Left kidney (tissue), 2 donors: ENCODE data around the gene FOS. TPM values are rescaled to one million over a fixed set of nuclear protein-coding genes. Genes with fewer than 3 reads are reported as not detected.

Source experiments
- DNase-seq: peaks from one replicate; pipeline ENCODE4 v3.0.0-alpha.2; 2013
- polyA plus RNA-seq: library from polyadenylated mRNA; unstranded; fragments of 120-200 nt; gene quantifications from one replicate; pipeline ENCODE4 v1.2.1, GENCODE V29; 2013; ENCODE audit not compliant: insufficient read length

FOS gene
- polyA plus RNA-seq, 1 donor = 477 TPM

- DNase-seq = no peak
Observed at GRCh38 chr14:75247286-75247922, 31.2 kb upstream of the FOS start.

- DNase-seq = no peak
Observed at GRCh38 chr14:75247939-75248338, 30.7 kb upstream of the FOS start.

GRCh38 chr14:75249251-75249957 is 29.2 kb upstream of the FOS start:
- DNase-seq = no peak

GRCh38 chr14:75249958-75250336 is 28.7 kb upstream of the FOS start:
- no peak for DNase-seq

- no peak for DNase-seq
Observed at GRCh38 chr14:75250800-75251199, 27.8 kb upstream of the FOS start.

- no peak for DNase-seq
Observed at GRCh38 chr14:75252254-75252837, 26.3 kb upstream of the FOS start.

GRCh38 chr14:75254381-75254822 is 24.2 kb upstream of the FOS start:
- no peak for DNase-seq

- no peak for DNase-seq
Observed at GRCh38 chr14:75254901-75255584, 23.6 kb upstream of the FOS start.

- DNase-seq = no peak
Observed at GRCh38 chr14:75258079-75258802, 20.4 kb upstream of the FOS start.

GRCh38 chr14:75258803-75259509 is 19.7 kb upstream of the FOS start:
- DNase-seq = peak; percentile 99

- no peak for DNase-seq
Observed at GRCh38 chr14:75259510-75259855, 19.1 kb upstream of the FOS start.

GRCh38 chr14:75260025-75260763 is 18.4 kb upstream of the FOS start:
- DNase-seq = no peak

- DNase-seq = no peak
Observed at GRCh38 chr14:75261820-75262219, 16.8 kb upstream of the FOS start.

- DNase-seq = no peak
Observed at GRCh38 chr14:75262641-75263040, 16.0 kb upstream of the FOS start.

GRCh38 chr14:75264036-75264435 is 14.6 kb upstream of the FOS start:
- no peak for DNase-seq

GRCh38 chr14:75267141-75267721 is 11.4 kb upstream of the FOS start:
- DNase-seq = no peak

- no peak for DNase-seq
Observed at GRCh38 chr14:75268633-75269550, 9.7 kb upstream of the FOS start.

- DNase-seq = no peak
Observed at GRCh38 chr14:75271514-75271913, 7.1 kb upstream of the FOS start.

GRCh38 chr14:75273272-75274049 is 5.2 kb upstream of the FOS start:
- DNase-seq = no peak
